GM12878 (cell line): ENCODE data around the gene RHBDD1. TPM values are rescaled to one million over a fixed set of nuclear protein-coding genes. Genes with fewer than 3 reads are reported as not detected.

ENCODE experiments used
- ATAC-seq: fragments of 200-7000 bp; cut with Tn5 transposase; 3 replicates; pipeline ENCODE4 v1.9.1; 2020; ENCODE audit warnings: mild to moderate bottlenecking, moderate library complexity
- BruUV-seq: library from RNA; stranded (reverse); fragments of 400-500 nt; replicated peaks from 2 replicates; lab custom pipeline; 2021; lab: Mats Ljungman, UMichigan
- CTCF ChIA-PET: fragments of 300-600 bp; sonication (Branson Sonifier 250); formaldehyde crosslinking; extraction: SDS; loops from one replicate; lab custom pipeline; 2021; ENCODE audit warnings: inconsistent platforms; lab: Yijun Ruan, JAX
- POLR2A ChIA-PET: fragments of 350-600 bp; formaldehyde crosslinking; extraction: SDS; loops from one replicate; lab custom pipeline; 2021; ENCODE audit warnings: inconsistent platforms; lab: Charles Lee
- RAD21 ChIA-PET: fragments of 300-600 bp; sonication (Branson Sonifier 250); formaldehyde crosslinking; loops from one replicate; lab custom pipeline; 2023; ENCODE audit warnings: antibody characterized with exemption; ENCODE audit not compliant: unreplicated experiment; lab: Charles Lee
- SMC1A ChIA-PET: fragments of 300-600 bp; sonication (Branson Sonifier 250); formaldehyde crosslinking; loops from one replicate; lab custom pipeline; 2023; ENCODE audit not compliant: unreplicated experiment, uncharacterized antibody; lab: Charles Lee
- DNase-seq: peaks from one replicate; pipeline ENCODE4 v3.0.0-alpha.2; 2011; ENCODE audit warnings: low read depth, low spot score
- FAIRE-seq: peaks from 3 replicates; lab custom pipeline; 2011; peaks lifted over from hg19 to GRCh38; lab: Jason Lieb, UNC
- H2AFZ ChIP-seq: 2 replicates; pipeline ENCODE4 v1.6.0; 2011; ENCODE audit warnings: low read depth, low read length, control low read depth; ENCODE audit not compliant: control insufficient read depth
- H3K27ac ChIP-seq: 2 replicates; pipeline ENCODE4 v1.5.1; 2011; ENCODE audit warnings: control low read depth; ENCODE audit not compliant: control insufficient read depth, insufficient read depth
- H3K27me3 ChIP-seq, 2 experiments: replicated peaks in 1 of 2; 2 replicates each; pipeline versions ENCODE4 v1.6.0 to v1.6.1; 2011; ENCODE audit warnings: low read length in 1 of 2; ENCODE audit not compliant: control insufficient read depth in 2 of 2, insufficient read depth in 2 of 2
- H3K36me3 ChIP-seq, 2 experiments: 2 replicates each; pipeline ENCODE4 v1.5.1; 2011; ENCODE audit warnings: low read length in 1 of 2; ENCODE audit not compliant: control insufficient read depth in 2 of 2, insufficient read depth in 2 of 2
- H3K4me1 ChIP-seq: 2 replicates; pipeline ENCODE4 v1.6.1; 2011; ENCODE audit warnings: mild to moderate bottlenecking, low read length, moderate library complexity, mixed read lengths; ENCODE audit not compliant: control insufficient read depth, insufficient read depth
- H3K4me2 ChIP-seq: 2 replicates; pipeline ENCODE4 v1.6.0; 2011; ENCODE audit warnings: control low read depth; ENCODE audit not compliant: control insufficient read depth, insufficient read depth
- H3K4me3 ChIP-seq: fragments of 200-600 bp; sonication (generic); 2 replicates; pipeline ENCODE4 v1.5.1; 2016
- H3K79me2 ChIP-seq: 2 replicates; pipeline ENCODE4 v1.6.0; 2011; ENCODE audit warnings: low read length; ENCODE audit not compliant: control insufficient read depth, insufficient read depth
- H3K9ac ChIP-seq: 2 replicates; pipeline ENCODE4 v1.8.0; 2011; ENCODE audit warnings: low read length, control low read depth, mixed read lengths; ENCODE audit not compliant: control insufficient read depth, insufficient read depth
- H3K9me3 ChIP-seq: replicated peaks from 3 replicates; pipeline ENCODE4 v1.5.1; 2011; ENCODE audit warnings: mild to moderate bottlenecking, low read length; ENCODE audit not compliant: control insufficient read depth, insufficient read depth
- H4K20me1 ChIP-seq: 2 replicates; pipeline ENCODE4 v1.6.0; 2011; ENCODE audit not compliant: control insufficient read depth, insufficient read depth
- BCLAF1 ChIP-seq: fragments of 450-650 bp; IDR thresholded peaks from 2 replicates; pipeline ENCODE4 v1.6.1; 2017; ENCODE audit warnings: antibody characterized with exemption, mild to moderate bottlenecking, moderate library complexity
- CEBPZ ChIP-seq: fragments of 150-350 bp; IDR thresholded peaks from 2 replicates; pipeline ENCODE4 v1.6.1; 2016; ENCODE audit warnings: low read depth, low read length
- E4F1 ChIP-seq: fragments of 450-650 bp; IDR thresholded peaks from 2 replicates; pipeline ENCODE4 v1.6.1; 2018; ENCODE audit warnings: borderline replicate concordance, mild to moderate bottlenecking; ENCODE audit not compliant: partially characterized antibody
- ETV6 ChIP-seq, 2 experiments: fragments of 450-650 bp in 1 of 2; IDR thresholded peaks in 1 of 2; conservative IDR thresholded peaks in 1 of 2; 2 replicates each; pipeline ENCODE4 v1.6.1; 2014; ENCODE audit warnings: antibody characterized with exemption in 1 of 2, borderline replicate concordance in 1 of 2, low read depth in 1 of 2, mild to moderate bottlenecking in 1 of 2, moderate library complexity in 1 of 2
- EZH2 ChIP-seq: IDR thresholded peaks from 2 replicates; pipeline ENCODE4 v1.6.1; 2012; ENCODE audit warnings: low read depth, mild to moderate bottlenecking, control low read depth, inconsistent platforms, low read length, borderline replicate concordance; ENCODE audit not compliant: control insufficient read depth
- JUNB ChIP-seq: IDR thresholded peaks from 2 replicates; pipeline ENCODE4 v1.6.1; 2016; ENCODE audit warnings: antibody characterized with exemption, mild to moderate bottlenecking
- KLF5 ChIP-seq: fragments of 450-650 bp; IDR thresholded peaks from 2 replicates; pipeline ENCODE4 v1.6.1; 2014; ENCODE audit warnings: mild to moderate bottlenecking; ENCODE audit not compliant: partially characterized antibody
- MYC ChIP-seq: IDR thresholded peaks from 2 replicates; pipeline ENCODE4 v1.6.1; 2011; ENCODE audit warnings: mild to moderate bottlenecking, low read length, moderate library complexity, inconsistent platforms; ENCODE audit not compliant: insufficient read depth, insufficient replicate concordance, insufficient read length, severe bottlenecking
- NRF1 ChIP-seq: conservative IDR thresholded peaks from 2 replicates; pipeline ENCODE4 v1.6.1; 2011; ENCODE audit warnings: mild to moderate bottlenecking, low read depth, low read length, improper control_type of control experiment
- PAX8 ChIP-seq: fragments of 450-650 bp; IDR thresholded peaks from 2 replicates; pipeline ENCODE4 v1.6.1; 2017; ENCODE audit warnings: mild to moderate bottlenecking, moderate library complexity
- RB1 ChIP-seq: fragments of 450-650 bp; formaldehyde crosslinking; IDR thresholded peaks from 2 replicates; pipeline ENCODE4 v1.6.1; 2017; ENCODE audit warnings: mild to moderate bottlenecking, borderline replicate concordance
- RCOR1 ChIP-seq: conservative IDR thresholded peaks from 2 replicates; pipeline ENCODE4 v1.6.1; 2012; ENCODE audit warnings: low read depth, low read length, improper control_type of control experiment
- RFX5 ChIP-seq: IDR thresholded peaks from 2 replicates; pipeline ENCODE4 v1.6.1; 2011; ENCODE audit warnings: low read depth, low read length, improper control_type of control experiment
- ZBED1 ChIP-seq: IDR thresholded peaks from 2 replicates; pipeline ENCODE4 v1.6.1; 2016; ENCODE audit warnings: borderline replicate concordance
- in situ Hi-C: fragments of 300-500 bp; cut with MboI; formaldehyde crosslinking; loops from 9 replicates; pipeline ENCODE4 v1.14.3; 2018; ENCODE audit warnings: mixed read lengths
- intact Hi-C: fragments of 100-400 bp; cut with micrococcal nuclease; formaldehyde crosslinking; loops from one replicate; pipeline ENCODE4 v1.14.2; 2022; ENCODE audit not compliant: unreplicated experiment
- polyA plus RNA-seq, 11 experiments: library from polyadenylated mRNA; depleted of rRNA in 4 of 11; unstranded in 6 of 11; stranded (reverse) in 5 of 11; fragments of >200 nt; fragmentation: Nextera tagmentation in 4 of 11; fragmentation: Illumina TruSeq in 1 of 11; extraction: Ambion mirVana in 4 of 11; extraction: Trizol in 1 of 11; gene quantifications; 1 replicate in 1 of 11; 2 replicates in 10 of 11; pipeline versions ENCODE4 v1.2.1 to v1.2.3, GENCODE V29; 2011 to 2016; ENCODE audit warnings: inconsistent platforms in 2 of 11, missing spikeins in 2 of 11, low read depth in 1 of 11
- total RNA-seq, 4 experiments: library from RNA; depleted of rRNA in 3 of 4; stranded (reverse); fragments of >200 nt in 3 of 4; fragmentation: Illumina TruSeq in 1 of 4; extraction: Trizol in 1 of 4; gene quantifications; 2 replicates each; pipeline versions ENCODE4 v1.2.1 to v1.2.3, GENCODE V29; 2013 to 2021

RHBDD1 gene
- total and polyA plus RNA-seq, 10 of the 15 experiments (the other 5 are each of a cell fraction or from before 2014, with no cell fraction given) = 7.1 to 36.4 (median 14.7) TPM

GRCh38 chr2:226860087-226860486 lies 24.2 kb downstream of the RHBDD1 start:
- in situ Hi-C loops = no loop called here
- H3K4me2 ChIP-seq = no peak overlapping the region
- H4K20me1 ChIP-seq = no peaks in the 10 kb centered on the region
- H3K79me2 ChIP-seq = peaks cover 5% of the 10 kb centered on the region
- intact Hi-C loops = no loop called here
- RAD21 ChIA-PET = interaction anchor here (0.9 kb wide), 1 partner anchor 20 kb away, joined by 3 read pairs; no protein-coding TSS in a partner anchor
- H3K36me3 ChIP-seq = peaks cover 0 to 7% of the 10 kb centered on the region in 2 experiments; a peak in 1 of 4 replicates
- BruUV-seq = no TSS peak
- ATAC-seq (peak; percentile 23; the same call in 2 of the 3 replicates), DNase-seq (no peak), FAIRE-seq (no peak)
- TF ChIP-seq PAX8 (no peak), ZBED1 (no peak), RFX5 (no peak), JUNB (no peak), CEBPZ (no peak), E4F1 (no peak), ETV6 (conservative IDR thresholded peaks at IDR 0.05 in 1 of 2, IDR thresholded peaks at IDR 0.05 in 1 of 2; ENCODE audit: borderline replicate concordance in 1 of 2, low read depth in 1 of 2) (no peak), MYC (no peak), BCLAF1 (no peak), NRF1 (no peak), EZH2 (no peak), RB1 (no peak), KLF5 (no peak), RCOR1 (no peak)
- no peaks in the 10 kb centered on the region; the same call in 2 of the 3 replicates for H3K9me3 ChIP-seq
- H3K27me3 ChIP-seq = no peaks in the 10 kb centered on the region
- H3K9ac ChIP-seq = no peak overlapping the region
- CTCF ChIA-PET = interaction anchor here (1.2 kb wide), 1 partner anchor 14 kb away, joined by 4 read pairs; no protein-coding TSS in a partner anchor
- H3K4me1 ChIP-seq = peaks cover 23% of the 10 kb centered on the region
- POLR2A ChIA-PET = interaction anchor here (0.9 to 1.5 kb wide), 3 partner anchors 13 to 25 kb away, joined by 3 to 4 read pairs (median 3); no protein-coding TSS in a partner anchor
- H3K4me3 ChIP-seq = no peak overlapping the region
- H3K27ac ChIP-seq = no peak overlapping the region
- SMC1A ChIA-PET = interaction anchor here (1.1 to 1.4 kb wide), 3 partner anchors 12 to 125 kb away, joined by 4 to 7 read pairs (median 5); no protein-coding TSS in a partner anchor
- no peak overlapping the region for H2AFZ ChIP-seq
